HG03460 (cell line): ENCODE results near the gene LGALS9.
"Not testable (repeated sequence)": the region's sequence is repeated elsewhere in the genome, so short reads cannot be mapped to it uniquely, and the experiment has no call there.

Experiments
- ATAC-seq: cut with Tn5 transposase; IDR thresholded peaks from one replicate; pipeline ENCODE4 v1.9.1; 2021; ENCODE audit not compliant: unreplicated experiment

LGALS9 gene

DNA sequence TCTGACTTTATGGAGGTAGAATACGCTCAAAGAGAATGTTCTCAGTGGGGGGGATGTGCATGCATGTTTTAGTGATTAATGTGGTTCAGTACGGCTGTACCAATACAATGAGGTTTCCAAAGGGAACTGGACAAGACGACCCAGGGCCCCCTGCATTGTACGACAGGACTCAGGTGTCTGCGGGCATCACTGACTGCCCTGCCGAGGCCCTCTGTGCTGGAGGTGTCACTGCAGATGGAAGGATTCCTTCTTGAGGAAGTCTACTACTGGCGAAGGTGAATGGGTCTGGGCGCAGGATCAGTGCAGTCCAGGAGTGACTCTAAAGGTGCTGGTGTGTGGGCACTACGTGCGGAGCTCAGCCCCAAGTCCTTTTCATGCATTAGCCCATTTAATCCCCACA is 3.5 kb upstream of the LGALS9 start:
- ATAC-seq: no peak

DNA sequence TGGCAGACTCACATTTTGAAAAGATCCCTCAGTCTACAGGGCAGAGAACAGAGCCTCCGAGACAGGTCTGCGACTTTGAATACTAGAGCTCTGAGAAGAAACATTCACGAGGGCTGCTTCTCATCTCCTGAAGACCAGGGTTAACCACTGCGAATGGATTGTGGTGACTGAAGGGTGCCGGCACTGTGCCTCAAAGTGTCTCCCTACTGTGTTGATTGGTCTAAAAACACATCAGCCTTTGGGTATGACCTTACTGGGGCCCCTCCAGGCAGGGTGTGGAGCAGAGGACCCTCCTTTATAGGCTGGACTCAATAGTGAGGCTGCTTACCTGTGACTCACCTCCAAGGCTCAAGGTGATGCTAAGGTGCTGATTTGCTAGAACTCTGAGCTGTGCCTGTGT is 2.6 kb upstream of the LGALS9 start:
- no peak for ATAC-seq

DNA sequence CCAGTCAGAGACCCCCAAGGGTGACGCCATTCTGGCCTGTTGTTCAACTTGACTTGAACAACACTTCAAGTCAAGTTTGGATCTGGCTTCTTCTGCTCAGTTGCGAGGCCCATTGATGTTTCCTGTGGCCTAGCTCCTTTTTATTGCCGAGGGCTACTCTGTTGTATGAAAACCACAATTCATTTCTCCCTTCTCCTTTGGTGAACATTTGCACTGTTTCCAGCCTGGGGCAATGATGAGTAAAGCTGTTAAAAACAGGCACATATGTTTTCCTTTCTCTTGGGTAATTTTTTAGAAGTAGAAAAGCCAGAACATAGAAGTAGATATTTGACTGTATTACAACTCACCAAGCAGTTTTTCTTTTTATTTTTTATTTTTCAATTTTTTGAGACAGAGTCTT is 1.7 kb upstream of the LGALS9 start:
- not testable (repeated sequence) for ATAC-seq

DNA sequence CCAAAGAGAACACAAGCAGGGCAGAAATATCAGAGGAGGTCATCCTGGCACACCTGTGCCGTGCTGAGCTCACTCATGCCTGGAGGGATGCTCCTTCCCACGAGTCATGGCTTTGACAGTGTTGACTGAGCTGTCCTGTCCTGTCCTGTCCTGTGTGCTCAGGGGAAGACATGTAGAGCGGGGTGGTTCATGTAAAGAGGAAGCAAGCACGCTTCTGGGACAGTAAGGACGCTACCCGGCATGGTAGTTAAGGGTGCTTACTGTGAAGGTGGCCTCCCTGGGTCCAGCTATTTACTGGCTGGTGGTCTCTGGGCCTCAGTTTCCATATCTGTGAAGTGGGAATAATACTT is 398 bp downstream of the LGALS9 start:
- peak; percentile 47 for ATAC-seq

DNA sequence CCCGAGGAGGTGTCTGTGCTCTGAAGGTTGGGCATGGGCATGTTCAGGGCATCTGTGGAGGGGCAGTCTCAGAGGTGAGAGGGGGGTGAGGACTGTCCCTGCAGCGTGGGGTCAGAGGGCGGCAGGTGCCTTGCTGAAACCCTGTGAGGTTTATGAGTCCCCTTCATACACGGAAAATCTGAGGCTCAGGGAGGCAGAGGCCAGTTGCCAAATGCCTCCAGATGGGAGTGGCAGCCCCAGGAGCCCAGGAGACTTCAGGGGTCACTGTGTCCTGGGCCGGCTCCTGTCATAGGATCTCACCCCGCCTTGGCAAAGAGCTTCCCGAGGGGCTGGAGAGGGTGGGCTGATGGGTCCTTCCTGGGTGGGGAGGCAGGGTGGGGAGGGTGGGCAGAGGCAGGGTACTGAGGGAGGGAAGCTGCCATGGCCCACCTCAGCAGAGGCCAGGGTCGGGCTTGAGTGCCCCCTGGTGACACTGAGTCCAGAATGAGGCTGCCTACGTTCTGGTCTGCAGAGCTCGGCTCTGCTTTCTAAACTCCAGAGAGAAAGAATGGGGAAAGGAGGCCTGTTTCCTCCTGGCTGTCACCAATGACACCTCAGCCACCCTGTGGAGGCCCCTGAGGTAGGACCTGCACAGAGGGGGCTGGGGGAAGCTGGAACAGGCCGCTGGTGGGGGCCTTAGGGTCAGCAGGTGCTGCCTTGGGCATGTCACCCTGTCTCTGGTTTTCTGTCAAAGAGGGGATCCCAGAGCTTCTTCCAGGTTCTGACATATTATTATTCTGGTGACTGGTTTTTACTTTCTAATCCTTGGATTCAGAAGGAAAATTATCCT is 1.1 kb downstream of the LGALS9 start:
- ATAC-seq: no peak

DNA sequence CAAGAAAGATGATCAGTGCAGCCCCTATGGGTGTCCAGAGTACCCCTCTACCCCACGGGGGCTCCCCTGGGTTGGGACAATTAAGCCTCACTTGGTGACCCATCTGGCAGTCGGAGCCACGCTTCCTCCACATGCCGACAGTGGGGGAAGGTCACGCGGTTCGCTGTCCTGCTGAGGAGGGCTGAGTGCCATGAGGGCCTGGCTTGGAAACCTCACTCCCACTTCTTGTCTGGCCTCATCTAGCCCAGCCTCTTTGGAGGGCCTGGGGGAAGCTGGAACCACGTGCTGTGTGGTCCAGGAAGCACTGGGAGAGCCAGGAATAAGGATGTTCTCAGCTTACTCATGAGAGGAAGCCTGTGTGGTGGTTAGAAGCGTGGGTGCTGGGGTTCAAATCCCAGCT is 1.8 kb downstream of the LGALS9 start:
- not testable (repeated sequence) for ATAC-seq

DNA sequence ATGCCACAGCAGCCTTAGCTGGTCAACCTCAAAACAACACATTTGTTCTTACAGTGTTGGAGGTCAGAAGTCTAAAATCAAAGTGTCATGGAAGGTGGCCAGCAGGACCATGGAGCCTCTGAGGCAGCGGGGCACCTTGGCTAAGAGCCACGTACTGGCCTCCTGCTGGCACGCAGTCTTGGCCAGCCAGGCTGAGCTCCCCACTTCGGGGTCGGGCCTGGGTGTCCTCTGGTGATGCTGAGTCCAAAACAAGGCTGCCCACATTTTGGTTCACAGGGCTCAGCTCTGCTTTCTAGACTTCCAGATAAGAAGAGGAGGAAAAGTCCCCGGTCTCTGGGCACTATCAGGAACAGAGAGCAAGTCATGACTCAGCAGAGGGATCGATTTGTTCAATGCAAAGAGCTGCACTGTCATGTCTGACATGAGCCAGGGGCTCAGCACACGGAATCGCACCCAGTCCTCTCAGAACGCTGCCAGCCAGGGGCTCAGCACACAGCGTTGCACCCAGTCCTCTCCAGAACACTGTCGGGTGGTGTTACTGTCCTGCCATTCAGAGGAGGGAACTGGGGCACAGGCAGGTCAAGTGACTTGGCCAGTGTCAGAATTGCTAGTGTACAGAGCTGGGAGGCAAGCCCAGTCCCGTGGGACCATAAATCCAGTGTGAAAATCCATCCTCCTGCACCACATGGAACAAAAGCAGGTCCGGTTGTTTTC is 2.5 kb downstream of the LGALS9 start:
- ATAC-seq: no peak

DNA sequence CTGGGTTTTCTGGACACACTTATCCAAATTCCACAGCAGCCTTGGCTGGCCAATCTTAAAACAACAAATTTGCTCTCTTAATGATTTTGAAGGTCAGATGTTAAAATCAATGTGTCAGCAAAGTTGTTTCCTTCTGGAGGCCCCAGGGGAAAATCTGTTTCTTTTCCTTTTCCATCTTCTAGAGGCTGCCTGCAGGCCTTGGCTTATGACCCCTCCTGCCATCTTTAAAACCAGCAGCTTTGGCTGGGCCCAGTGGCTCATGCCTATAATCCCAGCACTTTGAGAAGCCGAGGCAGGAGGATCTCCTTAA is 3.0 kb downstream of the LGALS9 start:
- ATAC-seq: no peak

DNA sequence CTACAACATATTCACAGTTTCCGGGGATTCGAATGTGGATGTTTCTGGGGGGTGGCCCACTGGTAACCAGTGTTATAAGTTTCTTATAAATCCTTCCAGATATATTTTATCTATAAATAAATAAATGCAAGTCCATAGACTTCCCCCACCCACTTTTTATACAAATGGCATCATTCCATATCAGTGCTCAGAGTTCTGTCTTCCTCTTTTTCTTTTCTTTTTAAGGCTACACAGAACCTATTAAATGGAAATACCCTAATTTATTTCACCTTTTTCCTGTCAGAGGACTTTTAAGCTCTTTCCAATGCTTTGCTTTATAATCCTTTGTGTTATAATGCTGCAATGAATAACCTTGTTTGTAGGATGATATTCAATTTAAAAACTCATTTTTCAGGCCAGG is 3.8 kb downstream of the LGALS9 start:
- no peak for ATAC-seq

DNA sequence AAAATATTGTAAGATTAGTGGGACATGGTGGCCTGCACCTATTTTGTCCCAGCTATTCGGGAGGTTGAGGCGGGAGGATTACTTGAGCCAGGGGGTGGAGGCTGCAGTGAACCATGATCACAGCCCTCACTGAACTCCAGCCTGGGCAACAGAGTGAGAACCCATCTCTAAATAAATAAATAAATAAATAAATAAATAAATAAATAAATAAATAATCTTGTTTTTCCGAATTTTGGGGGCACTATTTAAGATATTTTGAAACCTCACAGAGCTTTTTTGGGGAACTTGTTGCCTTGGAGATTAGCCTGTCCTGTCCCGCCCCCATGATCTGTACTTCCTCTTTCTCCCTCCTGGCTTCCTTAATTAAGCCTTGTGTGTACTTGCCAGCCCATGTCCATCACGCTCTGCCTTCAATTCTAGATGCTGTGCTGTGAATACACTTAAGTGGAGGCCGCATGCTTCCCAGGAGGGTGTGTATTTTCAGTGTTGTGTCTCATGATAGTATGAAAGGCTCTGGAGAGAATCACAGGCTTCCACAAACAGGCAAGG is 4.4 kb downstream of the LGALS9 start:
- no peak for ATAC-seq

DNA sequence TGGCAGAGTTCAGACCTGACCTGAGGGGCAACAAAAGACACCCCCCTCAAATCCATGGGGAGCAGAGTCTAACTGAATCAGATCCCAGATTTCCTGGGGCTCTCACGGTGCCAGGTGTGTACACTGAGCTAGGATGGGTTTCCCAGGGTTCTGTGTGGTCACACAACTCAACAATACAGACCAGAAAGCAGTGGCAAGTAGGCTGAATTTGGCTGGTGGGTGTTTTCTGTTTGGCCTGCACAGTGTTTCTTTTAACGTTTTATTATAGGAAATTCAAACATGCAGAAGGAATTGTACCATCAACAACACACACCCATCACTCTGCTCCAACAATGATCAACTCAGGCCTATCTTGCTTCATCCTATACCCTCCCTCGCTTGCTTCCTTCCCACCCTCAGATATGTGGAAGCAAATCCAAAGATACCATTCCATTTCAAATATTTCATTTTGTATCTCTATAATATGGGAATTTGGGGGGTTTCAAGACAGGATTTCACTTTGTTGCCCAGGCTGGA is 5.1 kb downstream of the LGALS9 start:
- not testable (repeated sequence) for ATAC-seq

DNA sequence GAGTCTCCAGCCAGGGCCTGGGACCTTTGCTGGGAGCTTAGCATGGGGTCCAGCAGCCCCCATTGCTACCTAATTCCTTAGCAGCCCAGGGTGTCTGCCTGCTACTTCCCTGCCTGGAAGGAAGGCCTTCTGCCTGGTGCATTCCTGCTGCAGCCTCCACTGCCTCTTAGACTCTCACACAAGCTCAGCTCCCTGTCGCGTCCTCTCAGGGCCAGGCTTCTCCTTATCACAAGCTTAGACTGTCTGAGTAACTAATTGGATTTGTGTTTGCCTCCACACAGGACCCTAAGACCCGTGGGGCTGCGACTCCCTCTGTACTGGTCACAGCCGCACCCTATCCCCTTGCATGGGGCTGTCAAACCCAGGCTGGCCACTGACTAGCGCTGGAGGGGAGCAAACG is 6.8 kb downstream of the LGALS9 start:
- not testable (repeated sequence) for ATAC-seq

DNA sequence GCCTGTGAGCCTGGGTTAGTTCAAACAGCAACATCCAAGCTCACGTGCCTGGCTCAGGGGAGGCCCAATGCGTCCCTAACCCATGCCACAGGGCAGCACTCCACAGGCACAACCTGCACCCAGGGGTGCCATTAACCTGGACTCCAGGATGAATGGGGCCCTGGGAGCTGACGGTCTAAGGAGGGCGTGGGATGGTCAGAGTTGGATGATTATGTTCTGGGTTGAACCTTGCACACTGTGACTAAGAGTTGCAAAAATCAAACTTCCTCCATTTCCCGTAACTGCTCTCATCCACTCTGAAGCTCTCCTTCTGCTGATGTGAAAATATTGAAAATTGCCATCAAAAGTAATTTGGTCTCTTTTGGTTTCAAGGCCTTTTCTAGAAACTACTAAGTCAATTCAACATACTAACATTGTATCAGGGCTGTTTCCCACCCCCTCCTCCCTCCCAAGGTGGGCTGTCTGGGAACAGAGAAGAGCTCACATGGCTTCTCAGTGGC is 7.5 kb downstream of the LGALS9 start:
- ATAC-seq: not testable (repeated sequence)

DNA sequence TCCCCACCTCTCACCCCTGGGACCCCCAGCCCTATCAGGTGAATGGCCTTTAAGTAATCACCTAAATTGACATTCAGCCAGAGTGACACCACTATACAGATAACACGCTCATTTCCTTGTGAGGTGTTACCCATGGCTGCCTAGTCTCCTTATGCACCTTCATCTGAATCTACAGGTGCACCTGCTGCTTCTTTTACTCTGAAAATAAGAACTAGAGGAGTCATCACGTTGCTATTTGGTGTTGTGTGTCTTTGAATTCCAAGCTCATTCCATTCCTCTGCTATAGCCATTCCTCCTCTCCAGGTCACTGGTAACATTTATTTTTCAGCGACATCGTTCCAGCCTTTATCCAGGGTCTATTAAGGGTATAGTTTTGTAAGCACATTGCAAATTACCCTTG is 9.8 kb downstream of the LGALS9 start:
- ATAC-seq: no peak

DNA sequence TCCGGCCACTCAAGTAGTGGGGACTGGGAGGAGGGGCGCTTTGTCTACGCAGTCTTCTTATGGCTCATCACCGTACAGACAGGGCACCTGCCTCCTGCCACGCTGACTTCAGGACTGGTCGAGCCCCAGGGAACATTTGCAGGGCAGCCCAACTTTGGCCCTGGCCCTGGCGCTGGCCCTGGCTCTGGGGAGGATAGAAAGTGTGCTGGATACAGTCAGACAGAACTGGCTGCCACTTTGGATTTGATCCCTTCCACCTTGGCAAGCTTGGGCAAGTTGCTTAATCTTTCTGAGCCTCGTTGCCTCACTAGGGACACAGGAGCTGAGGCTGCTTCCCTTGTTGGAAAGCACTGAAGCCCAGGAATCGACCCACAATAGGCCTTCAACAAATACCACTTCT is 13.6 kb downstream of the LGALS9 start:
- no peak for ATAC-seq

DNA sequence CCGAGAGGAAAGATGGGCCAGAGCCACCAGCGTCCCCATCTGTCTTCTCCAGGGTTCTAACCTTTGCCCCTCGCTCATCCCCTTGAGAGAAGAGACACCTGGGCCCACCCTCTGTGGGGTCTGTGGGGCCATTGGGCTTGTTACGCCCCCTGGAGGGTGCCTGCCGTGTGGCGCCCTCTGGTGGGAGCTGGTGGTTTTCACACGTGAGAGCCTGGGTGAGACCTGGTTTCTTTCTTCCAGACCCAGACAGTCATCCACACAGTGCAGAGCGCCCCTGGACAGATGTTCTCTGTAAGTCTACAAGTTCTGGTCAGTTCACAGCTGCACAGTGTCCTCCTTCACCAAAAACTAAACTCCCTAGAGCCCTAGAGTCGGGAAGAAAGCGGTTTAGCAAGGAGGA is 14.6 kb downstream of the LGALS9 start:
- ATAC-seq: not testable (repeated sequence)

DNA sequence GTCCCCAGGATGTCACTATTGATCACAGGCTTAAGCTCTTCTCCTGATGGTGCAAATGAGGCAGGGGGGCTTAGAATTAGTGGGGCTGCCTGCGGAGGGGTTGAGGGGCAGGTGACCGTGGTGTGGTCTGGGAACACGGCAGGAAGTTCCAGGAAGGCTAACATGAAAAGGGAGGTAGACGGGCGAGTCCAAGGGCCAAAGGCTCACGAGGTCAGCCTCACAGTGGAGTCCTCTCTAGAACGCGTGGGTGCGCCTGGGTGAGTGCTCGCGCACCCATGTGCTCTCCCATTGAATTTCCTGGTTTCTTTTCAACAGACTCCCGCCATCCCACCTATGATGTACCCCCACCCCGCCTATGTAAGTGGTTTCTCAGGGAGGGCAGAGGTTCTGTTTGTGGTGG is 15.2 kb downstream of the LGALS9 start:
- ATAC-seq: no peak

DNA sequence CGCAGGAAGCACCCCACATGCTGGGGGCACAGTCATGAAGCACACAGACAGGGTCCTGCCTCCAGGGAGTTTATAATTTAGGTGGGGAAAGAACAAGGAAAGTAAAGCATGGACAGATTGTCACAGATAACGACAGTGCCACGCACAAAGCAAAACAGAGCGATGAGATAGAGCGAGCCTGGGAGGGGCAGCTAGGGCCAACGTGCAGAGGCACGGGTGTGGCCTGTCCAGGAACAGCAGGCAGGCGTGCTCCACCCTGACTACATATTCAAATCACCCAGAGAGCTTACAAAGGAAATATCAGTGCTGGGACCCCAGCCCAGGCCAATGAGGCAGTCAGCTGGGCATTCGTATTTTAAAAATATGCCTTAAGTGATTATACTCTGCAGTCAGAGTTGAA is 16.8 kb downstream of the LGALS9 start:
- no peak for ATAC-seq

DNA sequence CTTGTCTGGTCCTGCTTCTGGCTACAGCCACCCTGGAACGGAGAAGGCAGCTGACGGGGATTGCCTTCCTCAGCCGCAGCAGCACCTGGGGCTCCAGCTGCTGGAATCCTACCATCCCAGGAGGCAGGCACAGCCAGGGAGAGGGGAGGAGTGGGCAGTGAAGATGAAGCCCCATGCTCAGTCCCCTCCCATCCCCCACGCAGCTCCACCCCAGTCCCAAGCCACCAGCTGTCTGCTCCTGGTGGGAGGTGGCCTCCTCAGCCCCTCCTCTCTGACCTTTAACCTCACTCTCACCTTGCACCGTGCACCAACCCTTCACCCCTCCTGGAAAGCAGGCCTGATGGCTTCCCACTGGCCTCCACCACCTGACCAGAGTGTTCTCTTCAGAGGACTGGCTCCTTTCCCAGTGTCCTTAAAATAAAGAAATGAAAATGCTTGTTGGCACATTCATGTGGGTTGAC is 18.2 kb downstream of the LGALS9 start:
- ATAC-seq: not testable (repeated sequence)

DNA sequence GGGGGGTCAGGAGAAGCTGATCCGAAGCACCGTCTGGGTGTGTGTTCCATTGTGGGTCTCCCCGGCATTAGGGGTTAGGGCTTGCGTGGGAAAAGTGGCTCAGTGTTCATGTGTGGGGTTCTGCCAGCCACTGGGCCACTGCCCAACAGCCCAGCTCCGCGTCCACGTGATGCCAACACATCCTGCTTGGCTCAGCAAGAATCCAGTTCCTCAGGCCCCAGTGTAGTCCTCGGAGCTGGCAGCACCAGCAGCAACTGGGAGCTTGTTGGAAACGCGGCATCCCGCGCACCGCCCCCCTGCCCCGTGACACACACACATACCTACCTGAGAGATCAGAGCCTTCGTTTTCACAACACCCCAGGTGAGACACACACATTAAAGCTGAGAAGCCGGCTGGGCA is 18.9 kb downstream of the LGALS9 start:
- ATAC-seq: no peak

DNA sequence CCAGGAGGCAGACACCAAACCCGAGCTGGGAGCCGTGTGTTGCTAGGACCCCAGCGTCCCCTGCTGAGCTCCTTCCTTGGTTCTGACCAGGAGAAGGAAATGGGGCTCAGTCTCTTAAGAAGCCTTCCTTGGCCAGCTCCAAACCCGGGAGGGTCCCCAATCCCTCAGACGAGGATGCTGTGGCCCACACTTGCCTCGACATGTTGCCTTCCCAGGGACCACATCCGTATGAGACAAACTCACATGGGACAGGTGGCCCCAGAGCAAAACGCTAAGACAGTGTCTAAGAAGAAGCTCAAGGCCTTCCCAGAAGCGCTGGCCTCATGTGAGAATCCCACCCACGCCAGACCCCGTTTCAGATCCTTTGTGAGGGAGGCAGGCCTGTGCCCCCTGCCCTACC is 19.8 kb downstream of the LGALS9 start:
- no peak for ATAC-seq
